Measurements from ENCODE around the gene SMG9.
"Not testable (repeated sequence)": the region's sequence is repeated elsewhere in the genome, so short reads cannot be mapped to it uniquely, and the experiment has no call there.

The SMG9 gene

GRCh38 chr19:43682824-43683661 lies 71.7 kb downstream of the SMG9 start:
- H3K9ac ChIP-seq (ENCODE audit: low read length), result no peak overlapping the region
- H2BK15ac ChIP-seq (ENCODE audit: low read depth, poor library complexity, severe bottlenecking), result no peak overlapping the region
- H3K14ac ChIP-seq (ENCODE audit: low read length in 2 of 2), result no peak overlapping the region
- H3K18ac ChIP-seq (ENCODE audit: low read depth in 1 of 2, low read length in 2 of 2), result no peak overlapping the region
- no peak overlapping the region for H2BK120ac ChIP-seq (ENCODE audit: low read depth, low read length)
- no peak overlapping the region for H2BK12ac ChIP-seq (ENCODE audit: low read length in 2 of 2)
- H3K9me3 ChIP-seq (ENCODE audit: control insufficient read depth, low read length), result no peaks in the 10 kb centered on the region
- no peak overlapping the region for H3K23ac ChIP-seq (ENCODE audit: low read length in 2 of 2)
- H2AK5ac ChIP-seq (ENCODE audit: low read length, severe bottlenecking), result no peak overlapping the region
- no peak overlapping the region for H4K8ac ChIP-seq (ENCODE audit: low read length)
- H2BK5ac ChIP-seq (ENCODE audit: low read depth, low read length, poor library complexity, severe bottlenecking), result no peak overlapping the region
- no peaks in the 10 kb centered on the region for H3K36me3 ChIP-seq (ENCODE audit: control insufficient read depth in 1 of 2, insufficient read depth in 2 of 2, low read depth in 1 of 2, low read length in 2 of 2)
- WGBS, result 77% methylated on average over 11 of the region's 11 CpGs
- H3K4me2 ChIP-seq (ENCODE audit: low read length, poor library complexity, severe bottlenecking), result no peak overlapping the region
- H2AFZ ChIP-seq (ENCODE audit: low read depth, low read length), result no peak overlapping the region
- no peak overlapping the region for H4K91ac ChIP-seq (ENCODE audit: low read length)
- H3K27ac ChIP-seq (ENCODE audit: low read length, poor library complexity, severe bottlenecking), result no peak overlapping the region
- no peak for DNase-seq
- no peak overlapping the region for H3K4me3 ChIP-seq (ENCODE audit: insufficient read depth in 1 of 2, low read depth in 1 of 2, low read length in 2 of 2)
- no peaks in the 10 kb centered on the region for H3K27me3 ChIP-seq (ENCODE audit: control insufficient read depth in 1 of 2, insufficient read depth in 1 of 2, low read length in 2 of 2)
- no peak overlapping the region for H3K4ac ChIP-seq (ENCODE audit: low read depth in 1 of 2, low read length in 2 of 2)
- H3K79me1 ChIP-seq (replicated peaks; ENCODE audit: low read length, poor library complexity, severe bottlenecking), result no peaks in the 10 kb centered on the region
- H3K4me1 ChIP-seq (ENCODE audit: control insufficient read depth, insufficient read depth, low read depth, low read length), result peaks cover 13% of the 10 kb centered on the region

DNA sequence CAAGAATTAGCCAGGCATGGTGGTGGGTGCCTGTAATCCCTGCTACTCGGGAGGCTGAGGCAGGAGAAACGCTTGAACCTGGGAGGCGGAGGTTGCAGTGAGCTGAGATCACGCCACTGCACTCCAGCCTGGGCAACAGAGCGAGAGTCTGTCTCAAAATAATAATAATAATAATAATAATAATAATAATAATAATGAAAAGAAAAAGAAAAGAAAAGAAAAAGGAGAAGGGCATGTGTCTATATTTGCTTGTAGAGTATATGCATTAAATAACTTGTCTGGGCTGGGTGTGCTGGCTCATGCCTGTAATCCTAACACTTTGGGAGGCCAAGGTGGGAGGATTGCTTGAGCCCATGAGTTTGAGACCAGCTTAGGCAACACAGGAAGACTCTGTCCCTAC lies 72.5 kb downstream of the SMG9 start:
- not testable (repeated sequence) for H3K4ac ChIP-seq (ENCODE audit: low read depth in 1 of 2, low read length in 2 of 2)

GRCh38 chr19:43681821-43682220 lies 72.9 kb downstream of the SMG9 start:
- Histone ChIP-seq H3K14ac (ENCODE audit: low read length in 2 of 2) (no peak overlapping the region), H3K4me3 (ENCODE audit: insufficient read depth in 1 of 2, low read depth in 1 of 2, low read length in 2 of 2) (no peak overlapping the region), H3K27ac (ENCODE audit: low read length, poor library complexity, severe bottlenecking) (no peak overlapping the region), H4K8ac (ENCODE audit: low read length) (no peak overlapping the region), H3K9me3 (ENCODE audit: control insufficient read depth, low read length) (no peaks in the 10 kb centered on the region), H3K79me1 (replicated peaks; ENCODE audit: low read length, poor library complexity, severe bottlenecking) (no peaks in the 10 kb centered on the region), H2AFZ (ENCODE audit: low read depth, low read length) (no peak overlapping the region), H2BK5ac (ENCODE audit: low read depth, low read length, poor library complexity, severe bottlenecking) (no peak overlapping the region), H3K4me2 (ENCODE audit: low read length, poor library complexity, severe bottlenecking) (no peak overlapping the region), H3K4ac (ENCODE audit: low read depth in 1 of 2, low read length in 2 of 2) (no peak overlapping the region), H2BK12ac (ENCODE audit: low read length in 2 of 2) (no peak overlapping the region), H2AK5ac (ENCODE audit: low read length, severe bottlenecking) (no peak overlapping the region), H4K91ac (ENCODE audit: low read length) (no peak overlapping the region), H3K36me3 (ENCODE audit: control insufficient read depth in 1 of 2, insufficient read depth in 2 of 2, low read depth in 1 of 2, low read length in 2 of 2) (no peaks in the 10 kb centered on the region), H3K27me3 (ENCODE audit: control insufficient read depth in 1 of 2, insufficient read depth in 1 of 2, low read length in 2 of 2) (no peaks in the 10 kb centered on the region), H3K23ac (ENCODE audit: low read length in 2 of 2) (no peak overlapping the region), H3K4me1 (ENCODE audit: control insufficient read depth, insufficient read depth, low read depth, low read length) (peaks cover 5% of the 10 kb centered on the region), H2BK120ac (ENCODE audit: low read depth, low read length) (no peak overlapping the region), H2BK15ac (ENCODE audit: low read depth, poor library complexity, severe bottlenecking) (no peak overlapping the region), H3K18ac (ENCODE audit: low read depth in 1 of 2, low read length in 2 of 2) (no peak overlapping the region), H3K9ac (ENCODE audit: low read length) (no peak overlapping the region)
- no peak for DNase-seq
- 90% methylated on average over 5 of the region's 5 CpGs for WGBS

More for the DNA sequence above, 72.5 kb downstream of the SMG9 start:
- H3K27ac ChIP-seq (ENCODE audit: low read length, poor library complexity, severe bottlenecking); H2BK12ac ChIP-seq (ENCODE audit: low read length in 2 of 2); H3K4me3 ChIP-seq (ENCODE audit: insufficient read depth in 1 of 2, low read depth in 1 of 2, low read length in 2 of 2); DNase-seq; H4K8ac ChIP-seq (ENCODE audit: low read length); H2BK120ac ChIP-seq (ENCODE audit: low read depth, low read length); H3K23ac ChIP-seq (ENCODE audit: low read length in 2 of 2); H2AK5ac ChIP-seq (ENCODE audit: low read length, severe bottlenecking); H2BK5ac ChIP-seq (ENCODE audit: low read depth, low read length, poor library complexity, severe bottlenecking); H3K18ac ChIP-seq (ENCODE audit: low read depth in 1 of 2, low read length in 2 of 2); H3K4me1 ChIP-seq (ENCODE audit: control insufficient read depth, insufficient read depth, low read depth, low read length); H4K91ac ChIP-seq (ENCODE audit: low read length); H2BK15ac ChIP-seq (ENCODE audit: low read depth, poor library complexity, severe bottlenecking); H3K27me3 ChIP-seq (ENCODE audit: control insufficient read depth in 1 of 2, insufficient read depth in 1 of 2, low read length in 2 of 2); H3K9me3 ChIP-seq (ENCODE audit: control insufficient read depth, low read length); H3K9ac ChIP-seq (ENCODE audit: low read length); H3K4me2 ChIP-seq (ENCODE audit: low read length, poor library complexity, severe bottlenecking); H2AFZ ChIP-seq (ENCODE audit: low read depth, low read length); H3K79me1 ChIP-seq (replicated peaks; ENCODE audit: low read length, poor library complexity, severe bottlenecking); H3K36me3 ChIP-seq (ENCODE audit: control insufficient read depth in 1 of 2, insufficient read depth in 2 of 2, low read depth in 1 of 2, low read length in 2 of 2); H3K14ac ChIP-seq (ENCODE audit: low read length in 2 of 2): not testable (repeated sequence)
- WGBS, result no CpG with 5 or more reads among the region's 5 CpGs

- H3K4me1 ChIP-seq (ENCODE audit: control insufficient read depth, insufficient read depth, low read depth, low read length), result peaks cover 12% of the 10 kb centered on the region
- no peak overlapping the region for H2BK12ac ChIP-seq (ENCODE audit: low read length in 2 of 2)
- H4K8ac ChIP-seq (ENCODE audit: low read length), result no peak overlapping the region
- H4K91ac ChIP-seq (ENCODE audit: low read length), result no peak overlapping the region
- H2AFZ ChIP-seq (ENCODE audit: low read depth, low read length), result no peak overlapping the region
- H3K79me1 ChIP-seq (replicated peaks; ENCODE audit: low read length, poor library complexity, severe bottlenecking), result no peaks in the 10 kb centered on the region
- no peak overlapping the region for H2BK15ac ChIP-seq (ENCODE audit: low read depth, poor library complexity, severe bottlenecking)
- H3K27me3 ChIP-seq (ENCODE audit: control insufficient read depth in 1 of 2, insufficient read depth in 1 of 2, low read length in 2 of 2), result no peaks in the 10 kb centered on the region
- no peak overlapping the region for H2BK5ac ChIP-seq (ENCODE audit: low read depth, low read length, poor library complexity, severe bottlenecking)
- no peak overlapping the region for H3K27ac ChIP-seq (ENCODE audit: low read length, poor library complexity, severe bottlenecking)
- no peak overlapping the region for H3K4me3 ChIP-seq (ENCODE audit: insufficient read depth in 1 of 2, low read depth in 1 of 2, low read length in 2 of 2)
- no peak overlapping the region for H2AK5ac ChIP-seq (ENCODE audit: low read length, severe bottlenecking)
- no peak overlapping the region for H3K14ac ChIP-seq (ENCODE audit: low read length in 2 of 2)
- no peaks in the 10 kb centered on the region for H3K9me3 ChIP-seq (ENCODE audit: control insufficient read depth, low read length)
- no peak overlapping the region for H3K4ac ChIP-seq (ENCODE audit: low read depth in 1 of 2, low read length in 2 of 2)
- DNase-seq, result no peak
- no peaks in the 10 kb centered on the region for H3K36me3 ChIP-seq (ENCODE audit: control insufficient read depth in 1 of 2, insufficient read depth in 2 of 2, low read depth in 1 of 2, low read length in 2 of 2)
- 94% methylated on average over 5 of the region's 11 CpGs for WGBS
- no peak overlapping the region for H2BK120ac ChIP-seq (ENCODE audit: low read depth, low read length)
- no peak overlapping the region for H3K4me2 ChIP-seq (ENCODE audit: low read length, poor library complexity, severe bottlenecking)
- H3K18ac ChIP-seq (ENCODE audit: low read depth in 1 of 2, low read length in 2 of 2), result no peak overlapping the region
- H3K23ac ChIP-seq (ENCODE audit: low read length in 2 of 2), result no peak overlapping the region
- no peak overlapping the region for H3K9ac ChIP-seq (ENCODE audit: low read length)
Measured at GRCh38 chr19:43678512-43679261, 76.1 kb downstream of the SMG9 start.

Measured in mesenchymal stem cell (in vitro differentiated cells and primary cell).